GM12872 (cell line): ENCODE measurements around the gene PLPP1.

Experiments used
- CTCF ChIP-seq: IDR thresholded peaks from 3 replicates; pipeline ENCODE4 v1.5.1; 2011; ENCODE audit warnings: low read depth, mild to moderate bottlenecking, low read length, moderate library complexity; ENCODE audit not compliant: insufficient read depth

PLPP1 gene

GRCh38 chr5:55446640-55447351, 88.0 kb downstream of the PLPP1 start:
- TF ChIP-seq CTCF, result no peak

- no peak for TF ChIP-seq CTCF
Observed at GRCh38 chr5:55445791-55446190, 89.0 kb downstream of the PLPP1 start.

GRCh38 chr5:55441954-55442353, 92.8 kb downstream of the PLPP1 start:
- TF ChIP-seq CTCF, result no peak

GRCh38 chr5:55441107-55441771, 93.5 kb downstream of the PLPP1 start:
- TF ChIP-seq CTCF, result no peak

GRCh38 chr5:55440188-55440646, 94.5 kb downstream of the PLPP1 start:
- TF ChIP-seq CTCF, result no peak

GRCh38 chr5:55438998-55439397, 95.8 kb downstream of the PLPP1 start:
- no peak for TF ChIP-seq CTCF

- TF ChIP-seq CTCF, result no peak
Observed at GRCh38 chr5:55437859-55438206, 96.9 kb downstream of the PLPP1 start.
